Effector memory CD4-positive, alpha-beta T cell (primary cell): ENCODE data around the gene ORC3.

Experiments used
- DNase-seq, 3 donors: peaks; one replicate each; pipeline ENCODE4 v3.0.0-alpha.2; 2020
- H3K27ac ChIP-seq: 2 replicates; pipeline ENCODE4 v1.7.0; 2013; ENCODE audit warnings: mild to moderate bottlenecking, low read length, moderate library complexity; ENCODE audit not compliant: insufficient read depth, poor library complexity, severe bottlenecking
- H3K27me3 ChIP-seq: replicated peaks from 2 replicates; pipeline ENCODE4 v1.7.0; 2013; ENCODE audit warnings: mild to moderate bottlenecking, low read length; ENCODE audit not compliant: insufficient read depth, control insufficient read depth, poor library complexity, severe bottlenecking
- H3K36me3 ChIP-seq: 2 replicates; pipeline ENCODE4 v1.7.0; 2013; ENCODE audit warnings: mild to moderate bottlenecking, low read length, moderate library complexity; ENCODE audit not compliant: control insufficient read depth, insufficient read depth
- H3K4me1 ChIP-seq: 2 replicates; pipeline ENCODE4 v1.7.0; 2013; ENCODE audit warnings: low read length, mild to moderate bottlenecking; ENCODE audit not compliant: control insufficient read depth, insufficient read depth, poor library complexity, severe bottlenecking
- H3K4me3 ChIP-seq: 2 replicates; pipeline ENCODE4 v1.7.0; 2013; ENCODE audit warnings: low read length, low read depth, mild to moderate bottlenecking; ENCODE audit not compliant: insufficient read depth, poor library complexity, severe bottlenecking
- H3K9me3 ChIP-seq: 2 replicates; pipeline ENCODE4 v1.7.0; 2013; ENCODE audit warnings: mild to moderate bottlenecking, low read length, moderate library complexity; ENCODE audit not compliant: control insufficient read depth

Gene ORC3

DNA sequence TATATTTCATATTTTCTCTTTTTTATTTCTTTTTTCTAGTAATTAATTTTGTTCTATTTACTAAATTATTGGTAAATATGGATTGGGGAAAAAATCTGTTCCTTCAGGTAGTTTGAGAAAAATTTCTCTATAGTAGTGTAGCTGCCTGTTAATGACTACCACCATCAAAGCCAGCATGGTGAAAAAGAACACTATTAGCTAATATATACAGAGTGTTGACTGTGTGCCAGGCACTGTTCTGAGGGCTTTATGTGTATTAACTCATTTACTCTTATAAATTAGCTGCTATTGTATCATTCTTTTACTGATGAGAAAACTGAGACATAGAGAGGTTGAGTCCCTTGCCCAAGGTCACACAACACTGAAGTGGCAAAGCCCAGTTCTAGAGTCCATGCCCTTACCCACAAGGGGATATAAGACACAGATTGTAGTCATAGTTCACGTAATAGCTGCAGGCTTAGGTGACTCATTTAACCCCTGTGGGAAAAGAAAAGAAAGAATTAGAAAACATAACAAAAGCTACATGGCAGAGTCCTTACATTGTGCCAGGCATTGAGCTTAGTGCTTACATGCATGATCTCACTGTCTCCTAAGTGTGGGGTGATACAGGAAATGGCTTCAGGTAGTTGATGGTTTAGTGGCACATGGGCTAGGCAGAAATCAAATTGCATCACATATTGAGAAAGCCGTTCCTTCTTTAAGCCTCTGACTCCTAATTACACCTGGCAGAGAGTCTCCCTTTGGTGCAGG, 124.3 kb downstream of the ORC3 start:
- no peak overlapping the region for H3K4me3 ChIP-seq
- no peaks in the 10 kb centered on the region for H3K9me3 ChIP-seq
- H3K4me1 ChIP-seq = no peaks in the 10 kb centered on the region
- H3K36me3 ChIP-seq = no peaks in the 10 kb centered on the region
- DNase-seq = no peak
- H3K27ac ChIP-seq = no peak overlapping the region
- H3K27me3 ChIP-seq = no peaks in the 10 kb centered on the region
